SK-N-SH (cell line): Measurements from ENCODE around the gene RTN4RL2. TPM values are rescaled to one million over a fixed set of nuclear protein-coding genes. Genes with fewer than 3 reads are reported as not detected.

Source experiments
- CTCF ChIA-PET: fragments of 300-600, 350-600 bp; formaldehyde crosslinking; extraction: SDS; loops from one replicate; lab custom pipeline; 2021; lab: Yijun Ruan, JAX
- POLR2A ChIA-PET: fragments of 350-600 bp; sonication (Branson Sonifier 250); formaldehyde crosslinking; extraction: SDS; loops from one replicate; lab custom pipeline; 2020; ENCODE audit warnings: antibody characterized with exemption, inconsistent platforms; lab: Yijun Ruan, JAX
- DNase-seq: peaks from one replicate; pipeline ENCODE4 v3.0.0; 2012
- H2AFZ ChIP-seq: fragments of 200-600 bp; sonication (generic); 2 replicates; pipeline ENCODE4 v1.8.1; 2016; ENCODE audit warnings: antibody characterized with exemption, mild to moderate bottlenecking, low read depth
- H3F3A ChIP-seq: fragments of 200-600 bp; sonication (generic); replicated peaks from 2 replicates; pipeline ENCODE3; 2016; ENCODE audit warnings: antibody characterized with exemption, mild to moderate bottlenecking; ENCODE audit not compliant: insufficient read depth
- H3K27ac ChIP-seq, 2 experiments: fragments of 200-500 bp in 1 of 2; fragments of 200-600 bp in 1 of 2; sonication (Bioruptor generic) in 1 of 2; sonication (generic), shearing (Covaris generic) in 1 of 2; 2 replicates each; pipeline versions ENCODE4 v1.5.1 to v1.6.1; 2014 to 2016; ENCODE audit warnings: low read depth in 2 of 2, inconsistent platforms in 1 of 2, low read length in 1 of 2, mild to moderate bottlenecking in 1 of 2, mixed read lengths in 1 of 2
- H3K27me3 ChIP-seq: fragments of 200-600 bp; sonication (generic), shearing (Covaris generic); 2 replicates; pipeline ENCODE4 v1.6.1; 2016; ENCODE audit warnings: mixed run types; ENCODE audit not compliant: insufficient read depth
- H3K36me3 ChIP-seq, 2 experiments: fragments of 200-500 bp in 1 of 2; fragments of 200-600 bp in 1 of 2; sonication (Bioruptor generic) in 1 of 2; sonication (generic) in 1 of 2; replicated peaks in 1 of 2; 2 replicates each; pipeline versions ENCODE3 to v1.5.1; 2014 to 2016; ENCODE audit warnings: low read length in 1 of 2, mild to moderate bottlenecking in 1 of 2; ENCODE audit not compliant: insufficient read depth in 2 of 2, control insufficient read depth in 1 of 2
- H3K4me1 ChIP-seq, 2 experiments: fragments of 200-500 bp in 1 of 2; fragments of 200-600 bp in 1 of 2; sonication (Bioruptor generic) in 1 of 2; sonication (generic), shearing (Covaris generic) in 1 of 2; 2 replicates each; pipeline versions ENCODE4 v1.5.1 to v1.6.1; 2014 to 2016; ENCODE audit warnings: low read depth in 1 of 2, low read length in 1 of 2, mixed run types in 1 of 2; ENCODE audit not compliant: insufficient read depth in 2 of 2, control insufficient read depth in 1 of 2
- H3K4me2 ChIP-seq: fragments of 200-600 bp; sonication (generic), shearing (Covaris generic); 2 replicates; pipeline ENCODE4 v1.6.1; 2017; ENCODE audit warnings: mixed run types
- H3K4me3 ChIP-seq, 2 experiments: fragments of 200-500 bp in 1 of 2; fragments of 200-600 bp in 1 of 2; sonication (Bioruptor generic) in 1 of 2; sonication (generic), shearing (Covaris generic) in 1 of 2; 2 replicates each; pipeline versions ENCODE4 v1.5.1 to v1.8.1; 2014 to 2016; ENCODE audit warnings: low read depth in 2 of 2, inconsistent platforms in 1 of 2, low read length in 1 of 2, mild to moderate bottlenecking in 1 of 2, mixed read lengths in 1 of 2, moderate library complexity in 1 of 2
- H3K79me2 ChIP-seq: fragments of 200-600 bp; sonication (generic); 2 replicates; pipeline ENCODE4 v1.8.1; 2017; ENCODE audit warnings: mild to moderate bottlenecking; ENCODE audit not compliant: insufficient read depth
- H3K9ac ChIP-seq: fragments of 200-600 bp; sonication (generic); 2 replicates; pipeline ENCODE4 v1.6.1; 2017; ENCODE audit warnings: mixed run types
- H3K9me2 ChIP-seq: fragments of 200-600 bp; sonication (generic); 2 replicates; pipeline ENCODE4 v1.6.1; 2017; ENCODE audit warnings: mixed run types
- H3K9me3 ChIP-seq: fragments of 200-600 bp; sonication (generic); 2 replicates; pipeline ENCODE4 v1.6.1; 2017; ENCODE audit warnings: mixed run types, mild to moderate bottlenecking, moderate library complexity
- H4K20me1 ChIP-seq: fragments of 200-600 bp; sonication (generic); 2 replicates; pipeline ENCODE4 v1.6.1; 2017; ENCODE audit warnings: mild to moderate bottlenecking, mixed run types; ENCODE audit not compliant: insufficient read depth
- FOSL2 ChIP-seq: IDR thresholded peaks from 2 replicates; pipeline ENCODE4 v1.4.0; 2012; ENCODE audit warnings: low read depth, mild to moderate bottlenecking, moderate library complexity, borderline replicate concordance
- FOXJ3 ChIP-seq: sonication (generic); formaldehyde crosslinking; IDR thresholded peaks from 2 replicates; pipeline ENCODE4 v1.5.1; 2020; ENCODE audit warnings: mild to moderate bottlenecking, missing genetic modification reagents
- FOXM1 ChIP-seq: IDR thresholded peaks from 2 replicates; pipeline ENCODE4 v1.4.0; 2012; ENCODE audit warnings: low read depth, mild to moderate bottlenecking
- JUND ChIP-seq: IDR thresholded peaks from 2 replicates; pipeline ENCODE4 v1.4.0; 2012
- MAX ChIP-seq: IDR thresholded peaks from 2 replicates; pipeline ENCODE4 v1.4.0; 2012; ENCODE audit warnings: low read depth
- NFIC ChIP-seq: IDR thresholded peaks from 2 replicates; pipeline ENCODE4 v1.4.0; 2012; ENCODE audit warnings: borderline replicate concordance
- PBX3 ChIP-seq: IDR thresholded peaks from 2 replicates; pipeline ENCODE4; 2012
- POLR2AphosphoS5 ChIP-seq: IDR thresholded peaks from 2 replicates; pipeline ENCODE4 v1.6.1; 2012; ENCODE audit warnings: low read depth, low read length
- REST ChIP-seq: IDR thresholded peaks from 2 replicates; pipeline ENCODE4 v1.6.1; 2012; ENCODE audit warnings: mild to moderate bottlenecking, low read depth, low read length, moderate library complexity
- RXRA ChIP-seq: IDR thresholded peaks from 2 replicates; pipeline ENCODE4 v1.4.0; 2012; ENCODE audit warnings: low read depth, mild to moderate bottlenecking, borderline replicate concordance
- TAF1 ChIP-seq: IDR thresholded peaks from 2 replicates; pipeline ENCODE4 v1.6.1; 2012; ENCODE audit warnings: low read depth, mild to moderate bottlenecking, low read length, moderate library complexity, borderline replicate concordance
- USF1 ChIP-seq: IDR thresholded peaks from 2 replicates; pipeline ENCODE4 v1.4.0; 2012; ENCODE audit warnings: low read depth, borderline replicate concordance
- WGBS: methylation state at CpG from one replicate; pipeline ENCODE4 v1.1.6; 2017; ENCODE audit warnings: low lambda C conversion rate; 5-methylcytosine and 5-hydroxymethylcytosine counted together
- polyA plus RNA-seq, 3 experiments: library from polyadenylated mRNA; depleted of rRNA; stranded (reverse); fragments of >200 nt; gene quantifications; 2 replicates each; pipeline ENCODE4 v1.2.3, GENCODE V29; 2012

Gene RTN4RL2
- polyA plus RNA-seq, 1 of the 3 experiments (the other 2 are of a cell fraction) = 0.30 TPM

- no peak for TF ChIP-seq REST
Measured at GRCh38 chr11:57466680-57467079, 6.4 kb downstream of the RTN4RL2 start (continued).

GRCh38 chr11:57467508-57468157 lies 7.3 kb downstream of the RTN4RL2 start:
- H3K27ac ChIP-seq = no peak overlapping the region
- ChIA-PET CTCF (interaction anchor here (2.0 to 3.3 kb wide), 2 partner anchors 10 to 13 kb away, joined by 6 to 22 read pairs; no protein-coding TSS in a partner anchor), POLR2A (no interaction called here)
- H3K4me1 ChIP-seq = no peaks in the 10 kb centered on the region
- no peak overlapping the region for H3K9ac ChIP-seq
- DNase-seq = no peak
- H3K9me3 ChIP-seq = no peaks in the 10 kb centered on the region
- no peaks in the 10 kb centered on the region for H3K36me3 ChIP-seq
- no peaks in the 10 kb centered on the region for H3K79me2 ChIP-seq
- no peak overlapping the region for H3K4me2 ChIP-seq
- H3K27me3 ChIP-seq = no peaks in the 10 kb centered on the region; the same call in 1 of the 2 replicates
- no peak for TF ChIP-seq NFIC
- no peak for TF ChIP-seq RXRA
- TF ChIP-seq USF1 = no peak
- no peak for TF ChIP-seq POLR2AphosphoS5
- TF ChIP-seq FOXM1 = no peak
- TF ChIP-seq PBX3 = no peak
- TF ChIP-seq FOXJ3 (CRISPR knock-in tag) = no peak
- no peak for TF ChIP-seq JUND
- TF ChIP-seq MAX = no peak
- no peak for TF ChIP-seq FOSL2
- no peak for TF ChIP-seq TAF1
- no peaks in the 10 kb centered on the region for H4K20me1 ChIP-seq
- H3K9me2 ChIP-seq = no peaks in the 10 kb centered on the region
- H3F3A ChIP-seq = no peaks in the 10 kb centered on the region
- no peak overlapping the region for H2AFZ ChIP-seq
- H3K4me3 ChIP-seq = no peak overlapping the region
- 81% methylated on average over 17 of the region's 23 CpGs for WGBS
